Measurements from ENCODE around the gene SPEM1. TPM values are rescaled to one million over a fixed set of nuclear protein-coding genes. Genes with fewer than 3 reads are reported as not detected.

Gene SPEM1
- total RNA-seq, 1 donor from 2014 or later = 0.23 TPM

- FAIRE-seq = no peak
Measured at GRCh38 chr17:7425756-7426155, 5.6 kb downstream of the SPEM1 start.

DNA sequence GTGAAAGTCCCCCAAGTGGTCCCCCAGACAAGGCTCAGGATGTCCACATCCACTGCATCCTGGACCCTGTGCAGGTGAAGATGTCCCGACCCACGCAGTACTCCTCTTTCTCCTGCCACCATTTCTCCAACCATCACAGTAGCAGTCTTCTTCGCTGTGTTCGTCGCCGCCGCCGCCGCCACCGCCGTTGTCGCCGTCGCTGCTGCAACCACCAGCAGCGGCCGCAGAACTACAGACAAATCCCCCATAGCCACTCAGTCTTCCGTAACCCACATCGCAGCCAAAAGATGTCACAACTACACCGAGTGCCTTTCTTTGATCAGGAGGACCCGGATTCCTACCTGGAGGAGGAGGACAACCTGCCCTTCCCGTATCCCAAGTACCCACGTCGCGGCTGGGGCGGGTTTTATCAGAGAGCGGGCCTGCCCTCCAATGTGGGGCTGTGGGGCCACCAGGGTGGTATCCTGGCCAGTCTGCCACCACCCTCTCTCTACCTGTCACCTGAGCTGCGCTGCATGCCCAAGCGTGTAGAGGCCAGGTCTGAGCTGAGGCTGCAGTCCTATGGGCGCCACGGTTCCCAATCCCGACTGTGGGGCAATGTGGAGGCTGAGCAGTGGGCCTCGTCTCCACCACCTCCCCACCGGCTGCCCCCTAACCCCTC, 6.2 kb downstream of the SPEM1 start:
- Histone ChIP-seq H3K79me2 (ENCODE audit: insufficient read depth, low read length) (no peaks in the 10 kb centered on the region), H3K4me1 (ENCODE audit: insufficient read depth, low read length) (no peaks in the 10 kb centered on the region), H3K36me3 (ENCODE audit: insufficient read depth, low read length) (no peaks in the 10 kb centered on the region), H3K4me3 (ENCODE audit: insufficient read depth, low read depth, low read length) (no peak overlapping the region), H3K9me3 (ENCODE audit: insufficient read depth, low read depth, low read length) (no peaks in the 10 kb centered on the region), H3K27ac (ENCODE audit: low read depth, low read length) (no peak overlapping the region), H4K20me1 (ENCODE audit: insufficient read depth, low read length) (no peaks in the 10 kb centered on the region), H2AFZ (ENCODE audit: low read depth, low read length) (no peak overlapping the region), H3K4me2 (ENCODE audit: low read length) (no peak overlapping the region), H3K9ac (ENCODE audit: low read length) (no peak overlapping the region), H3K27me3 (ENCODE audit: insufficient read depth, low read length) (no peaks in the 10 kb centered on the region)
- Mint-ChIP-seq H3K4me3 (ENCODE audit: unreplicated experiment) (peak overlapping the region; percentile 45), H3K27me3 (ENCODE audit: low read depth, unreplicated experiment) (peaks cover 5% of the 10 kb centered on the region), H3K27ac (ENCODE audit: unreplicated experiment) (no peak overlapping the region), H3K9me3 (ENCODE audit: unreplicated experiment) (peaks cover 2% of the 10 kb centered on the region), H3K36me3 (ENCODE audit: low read depth, unreplicated experiment) (peaks cover 3% of the 10 kb centered on the region), H3K4me1 (ENCODE audit: low read depth, unreplicated experiment) (no peaks in the 10 kb centered on the region)
- DNase-seq (ENCODE audit: low read depth) (no peak), FAIRE-seq (no peak)
- TF ChIP-seq EZH2 (IDR thresholded peaks at IDR 0.05; ENCODE audit: insufficient read depth, low read length) (no peak), CTCF (IDR thresholded peaks at IDR 0.05; ENCODE audit: insufficient read depth, low read depth, low read length) (no peak)

More at GRCh38 chr17:7425756-7426155, 5.6 kb downstream of the SPEM1 start:
- H2AFZ ChIP-seq (ENCODE audit: low read depth, low read length) = no peak overlapping the region
- H3K27me3 ChIP-seq (ENCODE audit: insufficient read depth, low read length) = no peaks in the 10 kb centered on the region
- H3K9ac ChIP-seq (ENCODE audit: low read length) = no peak overlapping the region
- H3K9me3 ChIP-seq (ENCODE audit: insufficient read depth, low read depth, low read length) = no peaks in the 10 kb centered on the region
- no peaks in the 10 kb centered on the region for H3K4me1 ChIP-seq (ENCODE audit: insufficient read depth, low read length)
- no peaks in the 10 kb centered on the region for H3K79me2 ChIP-seq (ENCODE audit: insufficient read depth, low read length)
- H4K20me1 ChIP-seq (ENCODE audit: insufficient read depth, low read length) = no peaks in the 10 kb centered on the region
- Mint-ChIP-seq H3K4me3 (ENCODE audit: unreplicated experiment) (no peak overlapping the region), H3K9me3 (ENCODE audit: unreplicated experiment) (peaks cover 2% of the 10 kb centered on the region), H3K4me1 (ENCODE audit: low read depth, unreplicated experiment) (no peaks in the 10 kb centered on the region), H3K36me3 (ENCODE audit: low read depth, unreplicated experiment) (peaks cover 3% of the 10 kb centered on the region), H3K27me3 (ENCODE audit: low read depth, unreplicated experiment) (peaks cover 5% of the 10 kb centered on the region), H3K27ac (ENCODE audit: unreplicated experiment) (no peak overlapping the region)
- H3K36me3 ChIP-seq (ENCODE audit: insufficient read depth, low read length) = no peaks in the 10 kb centered on the region
- no peak overlapping the region for H3K4me3 ChIP-seq (ENCODE audit: insufficient read depth, low read depth, low read length)
- H3K27ac ChIP-seq (ENCODE audit: low read depth, low read length) = no peak overlapping the region
- TF ChIP-seq CTCF (IDR thresholded peaks at IDR 0.05; ENCODE audit: insufficient read depth, low read depth, low read length) (no peak), EZH2 (IDR thresholded peaks at IDR 0.05; ENCODE audit: insufficient read depth, low read length) (no peak)
- no peak for DNase-seq (ENCODE audit: low read depth)
- no peak overlapping the region for H3K4me2 ChIP-seq (ENCODE audit: low read length)

GRCh38 chr17:7426896-7427489, 6.9 kb downstream of the SPEM1 start:
- H2AFZ ChIP-seq (ENCODE audit: low read depth, low read length) = no peak overlapping the region
- H3K27me3 Mint-ChIP-seq (ENCODE audit: low read depth, unreplicated experiment) = peaks cover 5% of the 10 kb centered on the region
- DNase-seq (ENCODE audit: low read depth) = no peak
- H3K4me3 ChIP-seq (ENCODE audit: insufficient read depth, low read depth, low read length) = no peak overlapping the region
- H3K27me3 ChIP-seq (ENCODE audit: insufficient read depth, low read length) = no peaks in the 10 kb centered on the region
- no peak overlapping the region for H3K9ac ChIP-seq (ENCODE audit: low read length)
- H3K4me1 ChIP-seq (ENCODE audit: insufficient read depth, low read length) = no peaks in the 10 kb centered on the region
- FAIRE-seq = no peak
- no peak overlapping the region for H3K27ac ChIP-seq (ENCODE audit: low read depth, low read length)
- H3K4me2 ChIP-seq (ENCODE audit: low read length) = no peak overlapping the region
- H3K27ac Mint-ChIP-seq (ENCODE audit: unreplicated experiment) = no peak overlapping the region
- TF ChIP-seq CTCF (IDR thresholded peaks at IDR 0.05; ENCODE audit: insufficient read depth, low read depth, low read length) (no peak), EZH2 (IDR thresholded peaks at IDR 0.05; ENCODE audit: insufficient read depth, low read length) (no peak)
- no peaks in the 10 kb centered on the region for H3K36me3 ChIP-seq (ENCODE audit: insufficient read depth, low read length)
- H3K9me3 ChIP-seq (ENCODE audit: insufficient read depth, low read depth, low read length) = no peaks in the 10 kb centered on the region
- no peaks in the 10 kb centered on the region for H3K4me1 Mint-ChIP-seq (ENCODE audit: low read depth, unreplicated experiment)
- no peak overlapping the region for H3K4me3 Mint-ChIP-seq (ENCODE audit: unreplicated experiment)
- H3K9me3 Mint-ChIP-seq (ENCODE audit: unreplicated experiment) = peaks cover 2% of the 10 kb centered on the region
- H4K20me1 ChIP-seq (ENCODE audit: insufficient read depth, low read length) = no peaks in the 10 kb centered on the region
- H3K79me2 ChIP-seq (ENCODE audit: insufficient read depth, low read length) = no peaks in the 10 kb centered on the region
- H3K36me3 Mint-ChIP-seq (ENCODE audit: low read depth, unreplicated experiment) = peaks cover 3% of the 10 kb centered on the region

Measured in astrocyte (in vitro differentiated cells and primary cell).